A673 (cell line): ENCODE data around the gene HMG20B. TPM values are rescaled to one million over a fixed set of nuclear protein-coding genes. Genes with fewer than 3 reads are reported as not detected.

ENCODE experiments used
- BruUV-seq: library from RNA; stranded (reverse); fragments of 400-500 nt; replicated peaks from 2 replicates; lab custom pipeline; 2021; lab: Mats Ljungman, UMichigan
- CTCF ChIA-PET: fragments of 300-600 bp; sonication (Branson Sonifier 250); formaldehyde crosslinking; loops from one replicate; lab custom pipeline; 2022; ENCODE audit warnings: antibody characterized with exemption; lab: Charles Lee
- POLR2A ChIA-PET: fragments of 300-600 bp; sonication (Branson Sonifier 250); formaldehyde crosslinking; loops from one replicate; lab custom pipeline; 2022; ENCODE audit warnings: antibody characterized with exemption; ENCODE audit not compliant: low non-redundant PET; lab: Charles Lee
- DNase-seq: peaks from one replicate; pipeline ENCODE4 v3.0.0-alpha.2; 2015; ENCODE audit warnings: low spot score
- H3K27ac ChIP-seq: fragments of 200-600 bp; sonication (generic); 2 replicates; pipeline ENCODE4 v1.5.1; 2016; ENCODE audit warnings: mixed run types, low read depth, mild to moderate bottlenecking, mixed read lengths, antibody characterized with exemption, low read length; ENCODE audit not compliant: poor library complexity, severe bottlenecking
- H3K27me3 ChIP-seq: fragments of 200-600 bp; sonication (generic); replicated peaks from 2 replicates; pipeline ENCODE4 v1.6.1; 2017; ENCODE audit warnings: mixed run types, low read depth, mild to moderate bottlenecking, mixed read lengths, antibody characterized with exemption, low read length; ENCODE audit not compliant: insufficient read depth, poor library complexity
- H3K36me3 ChIP-seq: fragments of 200-600 bp; sonication (generic); 2 replicates; pipeline ENCODE4 v1.6.1; 2016; ENCODE audit warnings: mixed run types, mild to moderate bottlenecking, mixed read lengths, antibody characterized with exemption, low read length; ENCODE audit not compliant: insufficient read depth, poor library complexity, severe bottlenecking
- H3K4me1 ChIP-seq: fragments of 200-600 bp; sonication (generic); 2 replicates; pipeline ENCODE4 v1.6.1; 2017; ENCODE audit warnings: mixed run types, mild to moderate bottlenecking, mixed read lengths, antibody characterized with exemption, low read length; ENCODE audit not compliant: insufficient read depth, poor library complexity, severe bottlenecking
- H3K4me3 ChIP-seq: fragments of 200-600 bp; sonication (generic); 2 replicates; pipeline ENCODE4 v1.5.1; 2016; ENCODE audit warnings: low read depth, mixed run types, mild to moderate bottlenecking, mixed read lengths, low read length; ENCODE audit not compliant: poor library complexity, severe bottlenecking
- H3K9me3 ChIP-seq: fragments of 200-600 bp; sonication (generic); 2 replicates; pipeline ENCODE4 v1.6.1; 2016; ENCODE audit warnings: mixed run types, low read depth, mild to moderate bottlenecking, mixed read lengths, antibody characterized with exemption, low read length; ENCODE audit not compliant: poor library complexity, severe bottlenecking
- EZH2 ChIP-seq: fragments of 200-600 bp; sonication (generic); IDR thresholded peaks from 2 replicates; pipeline ENCODE4 v1.6.1; 2017; ENCODE audit warnings: borderline replicate concordance, low read depth, mild to moderate bottlenecking, mixed read lengths, antibody characterized with exemption, low read length; ENCODE audit not compliant: poor library complexity, severe bottlenecking
- intact Hi-C: fragments of 100-400 bp; cut with micrococcal nuclease; formaldehyde crosslinking; loops from one replicate; pipeline ENCODE4 v1.10.0; 2022; ENCODE audit not compliant: unreplicated experiment
- total RNA-seq: library from RNA; stranded (reverse); gene quantifications from 2 replicates; pipeline ENCODE4 v1.2.3, GENCODE V29; 2021
- TF ChIP-seq, protein P1 (sequence below): fragments of 300-800, 200-600 bp; sonication (generic); conservative IDR thresholded peaks from 2 replicates; pipeline ENCODE4 v1.5.1; 2017; ENCODE audit warnings: low read depth, mild to moderate bottlenecking, antibody characterized with exemption, low read length, moderate library complexity, mixed read lengths

Gene HMG20B
- total RNA-seq, 1 experiment from 2014 or later = 53.9 TPM

DNA sequence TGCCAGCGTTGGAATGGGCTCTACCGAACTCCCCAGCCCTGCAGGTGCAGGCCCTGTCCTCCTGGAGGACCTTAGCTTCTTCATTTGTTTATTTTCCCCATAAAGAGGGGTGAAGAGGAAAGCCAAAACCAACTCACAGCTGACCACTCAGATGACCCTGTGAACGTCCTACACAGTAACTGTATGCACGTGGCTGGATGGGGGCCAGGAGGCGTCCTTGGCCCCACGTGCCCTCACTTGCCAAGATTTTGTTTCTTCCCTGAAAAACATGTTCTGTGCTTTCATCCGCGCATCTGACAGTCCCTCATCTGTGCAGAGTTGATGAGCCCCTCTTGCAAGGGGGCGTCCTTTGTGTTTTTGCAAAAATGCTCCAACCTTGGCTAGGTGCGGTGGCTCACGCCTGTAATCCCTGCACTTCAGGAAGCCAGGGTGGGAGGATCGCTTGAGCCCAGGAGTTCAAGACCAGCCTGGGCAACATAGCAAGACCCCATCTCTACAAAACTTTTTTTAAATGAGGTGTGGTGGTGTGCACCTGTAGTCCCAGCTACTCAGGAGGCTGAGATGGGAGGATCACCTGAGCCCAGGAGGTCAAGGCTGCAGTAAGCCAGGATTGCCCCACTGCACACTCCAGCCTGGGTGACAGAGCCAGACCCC lies 39.1 kb upstream of the HMG20B start:
- no peak overlapping the region for H3K4me3 ChIP-seq
- no peaks in the 10 kb centered on the region for H3K9me3 ChIP-seq
- no peak overlapping the region for H3K27ac ChIP-seq
- no peaks in the 10 kb centered on the region for H3K27me3 ChIP-seq
- BruUV-seq = no TSS peak
- no peak for DNase-seq
- peaks cover 62% of the 10 kb centered on the region for H3K36me3 ChIP-seq
- ChIA-PET CTCF (no interaction called here), POLR2A (no interaction called here)
- H3K4me1 ChIP-seq = no peaks in the 10 kb centered on the region
- intact Hi-C loops = no loop called here
- TF ChIP-seq, protein P1, sequence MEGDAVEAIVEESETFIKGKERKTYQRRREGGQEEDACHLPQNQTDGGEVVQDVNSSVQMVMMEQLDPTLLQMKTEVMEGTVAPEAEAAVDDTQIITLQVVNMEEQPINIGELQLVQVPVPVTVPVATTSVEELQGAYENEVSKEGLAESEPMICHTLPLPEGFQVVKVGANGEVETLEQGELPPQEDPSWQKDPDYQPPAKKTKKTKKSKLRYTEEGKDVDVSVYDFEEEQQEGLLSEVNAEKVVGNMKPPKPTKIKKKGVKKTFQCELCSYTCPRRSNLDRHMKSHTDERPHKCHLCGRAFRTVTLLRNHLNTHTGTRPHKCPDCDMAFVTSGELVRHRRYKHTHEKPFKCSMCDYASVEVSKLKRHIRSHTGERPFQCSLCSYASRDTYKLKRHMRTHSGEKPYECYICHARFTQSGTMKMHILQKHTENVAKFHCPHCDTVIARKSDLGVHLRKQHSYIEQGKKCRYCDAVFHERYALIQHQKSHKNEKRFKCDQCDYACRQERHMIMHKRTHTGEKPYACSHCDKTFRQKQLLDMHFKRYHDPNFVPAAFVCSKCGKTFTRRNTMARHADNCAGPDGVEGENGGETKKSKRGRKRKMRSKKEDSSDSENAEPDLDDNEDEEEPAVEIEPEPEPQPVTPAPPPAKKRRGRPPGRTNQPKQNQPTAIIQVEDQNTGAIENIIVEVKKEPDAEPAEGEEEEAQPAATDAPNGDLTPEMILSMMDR = no peak
- no peak for TF ChIP-seq EZH2

DNA sequence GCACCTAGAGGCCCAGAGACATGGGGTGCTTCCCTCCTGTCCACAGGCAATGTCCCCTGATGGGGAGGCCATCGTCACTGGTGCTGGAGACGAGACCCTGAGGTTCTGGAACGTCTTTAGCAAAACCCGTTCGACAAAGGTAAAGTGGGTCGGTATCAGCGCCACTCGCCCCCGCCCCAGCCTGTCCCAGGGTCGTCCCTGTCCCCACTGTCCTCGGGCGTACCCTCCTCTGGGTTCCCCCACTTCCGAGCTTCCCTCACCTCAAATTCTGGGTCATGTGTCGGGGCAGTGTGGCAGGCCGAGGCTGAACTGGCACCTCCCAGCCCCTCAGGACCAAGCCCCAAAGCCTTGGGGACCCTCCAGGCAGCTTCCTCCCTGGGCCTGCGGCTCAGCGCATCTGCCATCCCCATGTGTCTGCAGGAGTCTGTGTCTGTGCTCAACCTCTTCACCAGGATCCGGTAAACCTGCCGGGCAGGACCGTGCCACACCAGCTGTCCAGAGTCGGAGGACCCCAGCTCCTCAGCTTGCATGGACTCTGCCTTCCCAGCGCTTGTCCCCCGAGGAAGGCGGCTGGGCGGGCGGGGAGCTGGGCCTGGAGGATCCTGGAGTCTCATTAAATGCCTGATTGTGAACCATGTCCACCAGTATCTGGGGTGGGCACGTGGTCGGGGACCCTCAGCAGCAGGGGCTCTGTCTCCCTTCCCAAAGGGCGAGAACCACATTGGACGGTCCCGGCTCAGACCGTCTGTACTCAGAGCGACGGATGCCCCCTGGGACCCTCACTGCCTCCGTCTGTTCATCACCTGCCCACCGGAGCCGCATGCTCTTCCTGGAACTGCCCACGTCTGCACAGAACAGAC lies 38.1 kb upstream of the HMG20B start:
- Histone ChIP-seq H3K4me3 (no peak overlapping the region), H3K27me3 (no peaks in the 10 kb centered on the region), H3K36me3 (peaks cover 71% of the 10 kb centered on the region), H3K27ac (no peak overlapping the region), H3K4me1 (no peaks in the 10 kb centered on the region), H3K9me3 (no peaks in the 10 kb centered on the region)
- CTCF ChIA-PET = no interaction called here
- BruUV-seq = TSS peak; percentile 23
- TF ChIP-seq, protein P1 = no peak
- no peak for TF ChIP-seq EZH2
- intact Hi-C loops = no loop called here
- POLR2A ChIA-PET = no interaction called here
- DNase-seq = no peak

DNA sequence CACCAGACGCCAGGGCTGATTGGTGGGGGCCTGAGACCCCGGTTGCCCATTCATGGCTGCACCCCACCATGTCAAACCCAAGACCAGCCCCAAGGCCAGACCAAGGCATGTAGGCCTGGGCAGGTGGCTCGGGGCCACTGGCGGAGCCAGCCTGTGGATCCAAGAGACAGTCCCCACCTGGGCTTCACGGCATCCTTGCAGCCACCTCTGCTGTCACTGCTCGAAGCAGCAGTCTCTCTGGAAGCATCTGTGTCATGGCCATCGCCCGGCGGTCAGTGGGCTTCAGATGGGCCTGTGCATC lies 37.6 kb upstream of the HMG20B start:
- BruUV-seq = no TSS peak
- no peaks in the 10 kb centered on the region for H3K4me1 ChIP-seq
- CTCF ChIA-PET = no interaction called here
- no peak for DNase-seq
- POLR2A ChIA-PET = no interaction called here
- no peak overlapping the region for H3K4me3 ChIP-seq
- H3K27ac ChIP-seq = no peak overlapping the region
- no peak for TF ChIP-seq EZH2
- TF ChIP-seq, protein P1 = no peak
- no peaks in the 10 kb centered on the region for H3K9me3 ChIP-seq
- H3K27me3 ChIP-seq = no peaks in the 10 kb centered on the region
- intact Hi-C loops = no loop called here
- H3K36me3 ChIP-seq = peaks cover 74% of the 10 kb centered on the region
